Measurements from ENCODE around the gene OTUD7B. TPM values are rescaled to one million over a fixed set of nuclear protein-coding genes. Genes with fewer than 3 reads are reported as not detected.
A peak's percentile ranks its signal among the peaks of the same experiment; 100 is the strongest.

OTUD7B gene
- total and polyA plus RNA-seq, 7 experiments from 2014 or later, result 0.52 to 12.8 (median 6.2) TPM

DNA sequence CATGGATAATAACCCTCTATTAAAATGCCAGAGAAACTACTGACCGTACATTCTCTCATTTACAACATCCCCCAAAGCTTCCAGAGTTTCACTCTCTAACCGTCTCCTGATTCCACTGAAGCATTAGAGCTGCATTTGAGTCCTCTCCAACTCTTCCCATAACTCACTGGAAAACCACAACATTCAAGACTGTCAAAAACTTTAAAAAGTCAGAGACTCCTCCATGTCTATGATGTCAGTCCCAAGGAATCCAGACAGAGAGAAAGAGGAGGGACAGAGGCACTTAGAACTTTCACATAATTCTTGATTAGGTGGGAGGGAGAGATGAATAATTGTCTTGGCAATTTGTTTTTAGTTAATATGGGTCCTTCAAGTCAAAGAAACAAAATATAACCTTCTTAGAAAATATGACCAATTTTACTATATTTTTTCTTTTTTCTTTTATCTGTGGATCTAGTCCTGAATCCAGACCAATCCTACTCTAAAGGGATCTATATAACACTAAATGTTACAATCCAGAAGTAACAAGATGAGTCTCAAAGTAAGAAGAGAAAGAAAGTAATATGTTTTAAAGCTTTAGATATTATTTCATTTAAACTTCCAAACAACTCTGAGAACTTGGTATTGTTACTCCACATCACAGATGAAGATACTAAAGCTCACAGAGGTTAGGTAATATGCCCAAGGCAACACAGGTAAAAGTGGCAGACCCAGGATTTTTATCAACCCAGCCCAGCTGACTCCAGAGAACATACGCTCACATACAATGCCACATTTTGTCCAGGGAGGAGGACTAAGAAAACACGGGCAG is 23.8 kb downstream of the OTUD7B start:
- no peak for DNase-seq
- Histone ChIP-seq H3K27ac (ENCODE audit: low read depth, low read length) (no peak overlapping the region), H3K9me3 (ENCODE audit: control insufficient read depth in 2 of 3, low read length in 3 of 3) (no peaks in the 10 kb centered on the region), H3K36me3 (ENCODE audit: control insufficient read depth in 2 of 3, insufficient read depth in 3 of 3, low read length in 3 of 3) (no peaks in the 10 kb centered on the region), H3K4me1 (ENCODE audit: control insufficient read depth in 2 of 2, insufficient read depth in 2 of 2, low read length in 2 of 2) (no peaks in the 10 kb centered on the region), H3K4me3 (ENCODE audit: low read length) (no peak overlapping the region), H3K27me3 (ENCODE audit: control insufficient read depth in 2 of 2, insufficient read depth in 2 of 2, low read length in 2 of 2) (no peaks in the 10 kb centered on the region)
- CTCF ChIA-PET, result interaction anchor here (0.7 kb wide), 1 partner anchor 14 kb away, joined by 3 read pairs; no protein-coding TSS in a partner anchor
- Mint-ChIP-seq H3K36me3 (peaks cover 0 to 14% (median 5%) of the 10 kb centered on the region in 5 donors), H3K27ac (no peak overlapping the region), H3K4me1 (peaks cover 0 to 6% (median 3%) of the 10 kb centered on the region in 7 donors), H3K27me3 (peaks cover 0 to 11% (median 0%) of the 10 kb centered on the region in 5 donors), H3K4me3 (no peak overlapping the region), H3K9me3 (no peaks in the 10 kb centered on the region)
- POLR2A ChIA-PET, result interaction anchor here (0.7 to 1.0 kb wide), 2 partner anchors 15 to 24 kb away, joined by 3 to 5 read pairs; no protein-coding TSS in a partner anchor
- intact Hi-C loops (cut with micrococcal nuclease), result no loop called here
- no peak for ATAC-seq

DNA sequence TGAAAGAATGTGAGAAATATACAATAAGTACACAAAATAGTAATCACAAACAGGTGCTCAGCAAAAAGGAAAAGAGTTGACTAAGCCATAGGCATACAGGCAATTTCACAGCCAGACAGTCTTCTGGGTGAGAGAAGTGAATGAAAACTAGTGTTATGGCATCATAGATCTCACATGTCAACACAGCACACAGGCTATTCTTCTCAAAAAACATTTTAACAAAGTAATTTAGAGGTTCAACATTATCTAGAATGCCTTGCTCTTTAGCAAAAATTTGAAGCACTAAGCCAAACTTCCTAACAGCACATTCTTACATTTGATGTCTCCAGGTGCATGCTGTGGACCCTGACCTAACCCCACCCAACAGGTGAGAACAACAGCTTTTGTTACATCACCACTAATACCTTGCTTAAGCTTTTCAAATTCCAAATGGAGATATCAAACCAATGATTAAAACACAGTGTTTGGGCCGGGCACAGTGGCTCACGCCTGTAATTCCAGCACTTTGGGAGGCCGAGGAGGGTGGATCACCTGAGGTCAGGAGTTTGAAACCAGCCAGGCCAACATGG is 30.5 kb downstream of the OTUD7B start:
- Mint-ChIP-seq H3K27ac (no peak overlapping the region), H3K9me3 (no peaks in the 10 kb centered on the region), H3K4me1 (peaks cover 5 to 23% (median 9%) of the 10 kb centered on the region in 7 donors), H3K36me3 (peaks cover 6 to 16% (median 9%) of the 10 kb centered on the region in 5 donors), H3K27me3 (peaks cover 0 to 4% (median 0%) of the 10 kb centered on the region in 5 donors), H3K4me3 (no peak overlapping the region)
- ChIA-PET POLR2A (no interaction called here), CTCF (no interaction called here)
- intact Hi-C loops (cut with micrococcal nuclease), result no loop called here
- Histone ChIP-seq H3K36me3 (ENCODE audit: control insufficient read depth in 2 of 3, insufficient read depth in 3 of 3, low read length in 3 of 3) (peaks cover 0 to 5% (median 0%) of the 10 kb centered on the region in 3 experiments), H3K4me1 (ENCODE audit: control insufficient read depth in 2 of 2, insufficient read depth in 2 of 2, low read length in 2 of 2) (no peaks in the 10 kb centered on the region), H3K27me3 (ENCODE audit: control insufficient read depth in 2 of 2, insufficient read depth in 2 of 2, low read length in 2 of 2) (no peaks in the 10 kb centered on the region), H3K4me3 (ENCODE audit: low read length) (no peak overlapping the region), H3K27ac (ENCODE audit: low read depth, low read length) (no peak overlapping the region), H3K9me3 (ENCODE audit: control insufficient read depth in 2 of 3, low read length in 3 of 3) (no peaks in the 10 kb centered on the region)
- DNase-seq (no peak), ATAC-seq (no peak)

DNA sequence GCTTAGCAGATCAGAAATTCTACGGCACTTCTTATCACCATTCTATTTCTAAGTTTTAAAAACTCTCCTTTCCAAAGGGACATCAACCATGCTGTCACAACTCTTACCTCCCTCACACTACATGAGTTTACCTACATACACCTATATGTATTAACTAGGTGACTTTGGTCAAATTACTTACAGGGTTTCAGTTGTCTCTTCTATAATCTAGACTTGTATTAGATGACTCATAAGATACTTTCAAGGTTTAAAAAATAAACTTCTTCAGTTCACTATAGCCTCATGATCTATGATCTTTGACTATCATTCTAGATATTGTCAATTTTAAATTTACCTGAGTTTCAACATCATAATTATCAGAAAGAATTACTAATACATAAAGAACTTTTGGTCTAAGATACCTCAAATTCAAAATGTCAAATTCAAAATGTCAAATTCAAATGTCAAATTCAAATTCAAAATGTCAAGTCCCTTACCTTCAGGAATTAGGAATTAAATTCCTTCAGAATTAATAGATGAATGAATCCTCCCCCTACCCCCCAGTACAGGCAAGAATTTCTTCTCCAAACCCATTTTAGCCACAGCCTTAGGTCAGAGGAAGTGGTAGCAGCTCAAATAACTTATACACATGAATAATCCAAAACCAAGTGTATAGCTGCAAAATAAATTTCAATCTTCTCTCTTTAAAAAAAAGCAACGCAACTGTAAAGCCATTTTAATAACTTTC is 31.1 kb downstream of the OTUD7B start:
- ChIA-PET CTCF (no interaction called here), POLR2A (no interaction called here)
- Histone ChIP-seq H3K4me3 (ENCODE audit: low read length) (no peak overlapping the region), H3K36me3 (ENCODE audit: control insufficient read depth in 2 of 3, insufficient read depth in 3 of 3, low read length in 3 of 3) (peaks cover 0 to 5% (median 0%) of the 10 kb centered on the region in 3 experiments), H3K27me3 (ENCODE audit: control insufficient read depth in 2 of 2, insufficient read depth in 2 of 2, low read length in 2 of 2) (no peaks in the 10 kb centered on the region), H3K4me1 (ENCODE audit: control insufficient read depth in 2 of 2, insufficient read depth in 2 of 2, low read length in 2 of 2) (no peaks in the 10 kb centered on the region), H3K27ac (ENCODE audit: low read depth, low read length) (no peak overlapping the region), H3K9me3 (ENCODE audit: control insufficient read depth in 2 of 3, low read length in 3 of 3) (no peaks in the 10 kb centered on the region)
- DNase-seq (no peak), ATAC-seq (no peak)
- Mint-ChIP-seq H3K27ac (no peak overlapping the region), H3K4me3 (no peak overlapping the region), H3K27me3 (peaks cover 0 to 4% (median 0%) of the 10 kb centered on the region in 5 donors), H3K36me3 (peaks cover 9 to 19% (median 11%) of the 10 kb centered on the region in 5 donors), H3K4me1 (peaks cover 5 to 23% (median 9%) of the 10 kb centered on the region in 7 donors), H3K9me3 (no peaks in the 10 kb centered on the region)
- intact Hi-C loops (cut with micrococcal nuclease), result no loop called here

DNA sequence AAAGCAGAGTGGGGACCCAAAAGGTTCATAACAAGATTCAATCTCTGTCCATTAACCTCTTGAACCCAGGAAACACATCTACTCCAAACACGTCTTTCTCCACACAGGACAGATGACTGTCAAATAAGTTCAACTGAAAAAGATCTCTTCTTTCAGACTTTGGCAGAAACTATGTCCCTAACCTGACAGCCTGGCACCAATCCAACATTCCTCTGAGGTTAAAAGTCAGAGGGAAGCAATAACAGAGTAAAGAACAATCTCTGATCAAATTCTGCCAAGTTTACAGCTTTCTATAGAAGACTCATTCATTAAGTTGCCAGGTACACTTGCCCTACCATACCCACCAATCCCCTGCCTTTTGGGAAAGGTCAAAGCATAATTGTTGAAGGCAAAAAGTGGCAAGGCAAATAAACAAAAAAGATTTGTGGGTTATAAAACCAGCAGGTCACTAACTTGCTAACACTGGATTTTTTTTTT is 31.9 kb downstream of the OTUD7B start:
- DNase-seq (no peak), ATAC-seq (no peak)
- H3K36me3 ChIP-seq (ENCODE audit: control insufficient read depth in 2 of 3, insufficient read depth in 3 of 3, low read length in 3 of 3), result peaks cover 0 to 5% (median 0%) of the 10 kb centered on the region in 3 experiments
- H3K27me3 ChIP-seq (ENCODE audit: control insufficient read depth in 2 of 2, insufficient read depth in 2 of 2, low read length in 2 of 2), result no peaks in the 10 kb centered on the region
- no peak overlapping the region for H3K4me3 ChIP-seq (ENCODE audit: low read length)
- H3K9me3 Mint-ChIP-seq, result no peaks in the 10 kb centered on the region
- no peak overlapping the region for H3K27ac ChIP-seq (ENCODE audit: low read depth, low read length)
- no peak overlapping the region for H3K27ac Mint-ChIP-seq
- H3K4me1 Mint-ChIP-seq, result peaks cover 5 to 23% (median 9%) of the 10 kb centered on the region in 7 donors
- H3K9me3 ChIP-seq (ENCODE audit: control insufficient read depth in 2 of 3, low read length in 3 of 3), result no peaks in the 10 kb centered on the region
- intact Hi-C loops (cut with micrococcal nuclease), result no loop called here
- POLR2A ChIA-PET, result no interaction called here
- H3K4me1 ChIP-seq (ENCODE audit: control insufficient read depth in 2 of 2, insufficient read depth in 2 of 2, low read length in 2 of 2), result no peaks in the 10 kb centered on the region
- peaks cover 12 to 23% (median 13%) of the 10 kb centered on the region in 5 donors for H3K36me3 Mint-ChIP-seq
- no peak overlapping the region for H3K4me3 Mint-ChIP-seq
- CTCF ChIA-PET, result no interaction called here
- no peaks in the 10 kb centered on the region for H3K27me3 Mint-ChIP-seq

DNA sequence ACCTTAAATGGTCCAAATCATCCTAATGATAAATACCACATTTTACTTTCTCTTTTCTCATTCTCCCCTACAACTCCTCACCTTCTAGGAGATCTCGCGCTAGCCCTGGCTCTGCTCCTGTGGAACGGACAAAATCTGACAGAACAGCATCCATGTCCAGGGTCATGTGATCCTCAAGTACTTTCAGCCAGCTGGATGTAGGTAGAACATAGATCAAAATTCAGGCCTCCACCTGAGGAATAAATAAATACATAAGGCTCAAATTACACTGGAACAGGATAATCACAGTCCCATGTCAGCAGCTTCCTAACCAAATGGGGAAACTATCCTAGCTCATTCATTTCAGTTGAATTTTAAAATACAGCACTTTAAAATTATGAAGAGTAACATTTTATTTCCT is 33.2 kb downstream of the OTUD7B start:
- H3K27ac Mint-ChIP-seq, result no peak overlapping the region
- peaks cover 13 to 23% (median 17%) of the 10 kb centered on the region in 5 donors for H3K36me3 Mint-ChIP-seq

DNA sequence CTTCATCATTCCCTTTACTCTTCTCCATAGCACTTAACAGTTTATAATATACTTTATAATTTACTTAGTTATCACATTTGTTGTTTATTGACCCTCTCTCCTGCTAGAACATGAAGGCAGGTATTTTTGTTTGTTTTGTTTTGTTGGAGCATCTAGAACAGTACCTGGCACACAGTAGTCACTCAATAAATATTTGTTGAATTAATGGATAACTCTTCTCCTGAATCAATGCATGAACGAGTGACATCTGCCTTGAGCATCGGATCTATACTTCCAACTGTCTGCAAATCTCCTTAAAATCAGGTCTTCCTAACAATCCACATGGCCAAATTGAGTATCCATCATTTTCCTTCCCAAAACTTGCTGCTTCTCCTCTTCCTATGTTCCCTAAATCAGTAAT is 38.0 kb downstream of the OTUD7B start:
- DNase-seq (no peak), ATAC-seq (no peak)
- Mint-ChIP-seq H3K36me3 (peaks cover 15 to 34% (median 22%) of the 10 kb centered on the region in 5 donors), H3K4me3 (no peak overlapping the region), H3K9me3 (no peaks in the 10 kb centered on the region), H3K27me3 (no peaks in the 10 kb centered on the region), H3K4me1 (peaks cover 0 to 2% (median 0%) of the 10 kb centered on the region in 7 donors), H3K27ac (peak overlapping the region in 2 of 9 donors; percentile 2 to 19)
- Histone ChIP-seq H3K27me3 (ENCODE audit: control insufficient read depth in 2 of 2, insufficient read depth in 2 of 2, low read length in 2 of 2) (no peaks in the 10 kb centered on the region), H3K27ac (ENCODE audit: low read depth, low read length) (no peak overlapping the region), H3K9me3 (ENCODE audit: control insufficient read depth in 2 of 3, low read length in 3 of 3) (no peaks in the 10 kb centered on the region), H3K36me3 (ENCODE audit: control insufficient read depth in 2 of 3, insufficient read depth in 3 of 3, low read length in 3 of 3) (peaks cover 0 to 18% (median 7%) of the 10 kb centered on the region in 3 experiments), H3K4me3 (ENCODE audit: low read length) (no peak overlapping the region), H3K4me1 (ENCODE audit: control insufficient read depth in 2 of 2, insufficient read depth in 2 of 2, low read length in 2 of 2) (no peaks in the 10 kb centered on the region)
- POLR2A ChIA-PET, result no interaction called here
- intact Hi-C loops (cut with micrococcal nuclease), result no loop called here
- CTCF ChIA-PET, result no interaction called here

More for the DNA sequence above, 33.2 kb downstream of the OTUD7B start:
- DNase-seq, result no peak
- intact Hi-C loops (cut with micrococcal nuclease), result no loop called here
- Histone ChIP-seq H3K4me3 (ENCODE audit: low read length) (no peak overlapping the region), H3K27ac (ENCODE audit: low read depth, low read length) (no peak overlapping the region), H3K9me3 (ENCODE audit: control insufficient read depth in 2 of 3, low read length in 3 of 3) (no peaks in the 10 kb centered on the region), H3K36me3 (ENCODE audit: control insufficient read depth in 2 of 3, insufficient read depth in 3 of 3, low read length in 3 of 3) (peaks cover 0 to 8% (median 0%) of the 10 kb centered on the region in 3 experiments), H3K4me1 (ENCODE audit: control insufficient read depth in 2 of 2, insufficient read depth in 2 of 2, low read length in 2 of 2) (no peaks in the 10 kb centered on the region), H3K27me3 (ENCODE audit: control insufficient read depth in 2 of 2, insufficient read depth in 2 of 2, low read length in 2 of 2) (no peaks in the 10 kb centered on the region)
- ChIA-PET POLR2A (no interaction called here), CTCF (no interaction called here)
- peaks cover 4 to 19% (median 7%) of the 10 kb centered on the region in 7 donors for H3K4me1 Mint-ChIP-seq
- no peaks in the 10 kb centered on the region for H3K9me3 Mint-ChIP-seq
- H3K27me3 Mint-ChIP-seq, result no peaks in the 10 kb centered on the region
- no peak overlapping the region for H3K4me3 Mint-ChIP-seq
- no peak for ATAC-seq
